Right cardiac atrium (tissue), 5 donors: Measurements from ENCODE around the gene TLNRD1. TPM values are rescaled to one million over a fixed set of nuclear protein-coding genes. Genes with fewer than 3 reads are reported as not detected.

ENCODE experiments used
- microRNA-seq, 2 donors: library from miRNA; unstranded; fragments of <30 nt; microRNA quantifications; one replicate each; pipeline ENCODE4 v1.2.0, GENCODE V29; 2020 to 2021
- polyA plus RNA-seq: library from polyadenylated mRNA; stranded (reverse); fragments of 200-250 nt; gene quantifications from one replicate; pipeline ENCODE4 v1.2.3, GENCODE V29; 2013
- total RNA-seq, 4 donors: library from RNA; stranded (reverse); fragmentation: NEBNext Ultra II Directional; extraction: Animal tissue kit (Norgen Biotek cat#: 25700); gene quantifications; one replicate each; pipeline ENCODE4 v1.2.1, GENCODE V29; 2021
- donor health status: healthy with polysubstance abuse.
- donor health status: DM: no; HTN: yes; CAD: no.
- donor health status: DM: no; HTN: no; CAD: no.
- donor health status: DM: no; HTN: yes; CAD: no; lungs with severe emphysema.
- donor health status: DM: yes; HTN: yes; CAD: no.

The TLNRD1 gene
- total and polyA plus RNA-seq, 5 donors, result 4.8 to 17.2 (median 7.1) TPM

Small RNAs within 50 kb of the gene (microRNA-seq; reads per million reads assigned to microRNA genes)
- 0 reads per million in 2 donors for gene MIR4514

Other genes with a start within 250 kb of the TLNRD1 start
- gene CEMIP, start 221.6 kb upstream of the TLNRD1 start, total RNA-seq, result 1 to 10 TPM; 1.1 to 3.9 (median 2.7) TPM
- 0.23 TPM for gene CEMIP, start 221.6 kb upstream of the TLNRD1 start, polyA plus RNA-seq
- 10 to 100 TPM; 15.7 to 18.9 (median 17.3) TPM for gene MESD, start 11.1 kb upstream of the TLNRD1 start, total RNA-seq
- 13.2 TPM for gene MESD, start 11.1 kb upstream of the TLNRD1 start, polyA plus RNA-seq
- 1 to 10 TPM in 2 of 4 donors, under 1 TPM in 2; 0.34 to 1.3 (median 0.80) TPM for gene CFAP161, start 133.3 kb downstream of the TLNRD1 start, total RNA-seq
- 0.32 TPM for gene CFAP161, start 133.3 kb downstream of the TLNRD1 start, polyA plus RNA-seq
- 1 to 10 TPM; 3.1 to 5.1 (median 4.1) TPM for gene IL16, start 196.0 kb downstream of the TLNRD1 start, total RNA-seq
- gene IL16, start 196.0 kb downstream of the TLNRD1 start, polyA plus RNA-seq, result 4.7 TPM